NCI-H2029 (cell line): ENCODE results near the gene OTUD5.

Experiments used
- DNase-seq: peaks from one replicate; lab custom pipeline; 2025; lab: John Stamatoyannopoulos, UW

The OTUD5 gene

GRCh38 chrX:48937054-48937907 lies 20.1 kb downstream of the OTUD5 start:
- DNase-seq = no peak

GRCh38 chrX:48936429-48937053 lies 20.9 kb downstream of the OTUD5 start:
- no peak for DNase-seq

- no peak for DNase-seq
Observed at GRCh38 chrX:48935301-48935670, 22.1 kb downstream of the OTUD5 start.

- DNase-seq = no peak
Observed at GRCh38 chrX:48934581-48935300, 22.7 kb downstream of the OTUD5 start.

- no peak for DNase-seq
Observed at GRCh38 chrX:48933757-48934156, 23.6 kb downstream of the OTUD5 start.

- no peak for DNase-seq
Observed at GRCh38 chrX:48927736-48928382, 29.5 kb downstream of the OTUD5 start.

- DNase-seq = no peak
Observed at GRCh38 chrX:48927123-48927522, 30.3 kb downstream of the OTUD5 start.

GRCh38 chrX:48924270-48924669 lies 33.1 kb downstream of the OTUD5 start:
- DNase-seq = no peak

- no peak for DNase-seq
Observed at GRCh38 chrX:48923771-48924170, 33.6 kb downstream of the OTUD5 start.

- DNase-seq = no peak
Observed at GRCh38 chrX:48920718-48921104, 36.7 kb downstream of the OTUD5 start.

GRCh38 chrX:48919947-48920717 lies 37.3 kb downstream of the OTUD5 start:
- no peak for DNase-seq

GRCh38 chrX:48919360-48919841 lies 38.0 kb downstream of the OTUD5 start:
- DNase-seq = no peak

- peak; percentile 95 for DNase-seq
Observed at GRCh38 chrX:48918643-48919340, 38.6 kb downstream of the OTUD5 start, which contains the start of gene PIM2. Gene PIM2 (minus strand): TSS chrX:48919024. CDS start chrX:48918834, 190 bp downstream.

GRCh38 chrX:48918301-48918642 lies 39.1 kb downstream of the OTUD5 start:
- no peak for DNase-seq

- peak; percentile 83 for DNase-seq
Observed at GRCh38 chrX:48917139-48918001, 40.0 kb downstream of the OTUD5 start.

GRCh38 chrX:48914593-48915493 lies 42.6 kb downstream of the OTUD5 start:
- no peak for DNase-seq

GRCh38 chrX:48913605-48914366 lies 43.6 kb downstream of the OTUD5 start:
- no peak for DNase-seq
